Measurements from ENCODE around the gene CADPS.

The CADPS gene

DNA sequence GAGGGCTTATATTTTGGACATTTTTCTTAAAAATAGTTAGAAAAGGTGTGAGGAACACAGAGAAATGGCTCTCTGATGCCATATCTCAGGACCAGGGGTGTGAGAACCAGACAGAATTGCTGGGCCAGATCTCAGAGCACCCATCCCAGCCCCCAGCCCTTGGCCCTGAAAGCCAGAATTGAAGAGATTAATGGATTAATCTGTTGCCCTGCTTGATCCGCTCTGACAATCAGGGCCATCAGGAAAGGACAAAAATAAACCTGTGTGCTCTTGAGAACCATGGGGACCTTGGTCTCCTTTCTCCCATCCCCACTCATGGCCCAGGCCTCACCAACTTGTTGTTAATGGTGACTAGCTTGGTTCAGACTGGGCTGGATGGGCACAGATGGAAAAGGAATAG, 113.5 kb downstream of the CADPS start:
- Histone ChIP-seq H3K4me1 (ENCODE audit: insufficient read depth, low read length, poor library complexity, severe bottlenecking) (no peaks in the 10 kb centered on the region), H4K20me1 (ENCODE audit: insufficient read depth, low read length, poor library complexity, severe bottlenecking) (no peaks in the 10 kb centered on the region), H3F3A (ENCODE audit: low read depth) (no peaks in the 10 kb centered on the region), H3K9me2 (replicated peaks; ENCODE audit: low read depth, low read length) (no peaks in the 10 kb centered on the region), H3K4me2 (ENCODE audit: low read depth, low read length, poor library complexity, severe bottlenecking) (no peak overlapping the region), H3K4me3 (ENCODE audit: low read length, poor library complexity, severe bottlenecking) (no peak overlapping the region), H3K79me2 (ENCODE audit: insufficient read depth, low read length) (no peaks in the 10 kb centered on the region), H3K9me3 (ENCODE audit: insufficient read depth, low read depth, low read length) (no peaks in the 10 kb centered on the region), H3K27me3 (ENCODE audit: insufficient read depth, low read length, poor library complexity, severe bottlenecking) (no peaks in the 10 kb centered on the region), H3K9ac (ENCODE audit: low read depth, low read length, poor library complexity, severe bottlenecking) (no peak overlapping the region), H3K36me3 (ENCODE audit: insufficient read depth, low read length) (no peaks in the 10 kb centered on the region), H2AFZ (ENCODE audit: low read length) (no peak overlapping the region)
- TF ChIP-seq, protein P1, sequence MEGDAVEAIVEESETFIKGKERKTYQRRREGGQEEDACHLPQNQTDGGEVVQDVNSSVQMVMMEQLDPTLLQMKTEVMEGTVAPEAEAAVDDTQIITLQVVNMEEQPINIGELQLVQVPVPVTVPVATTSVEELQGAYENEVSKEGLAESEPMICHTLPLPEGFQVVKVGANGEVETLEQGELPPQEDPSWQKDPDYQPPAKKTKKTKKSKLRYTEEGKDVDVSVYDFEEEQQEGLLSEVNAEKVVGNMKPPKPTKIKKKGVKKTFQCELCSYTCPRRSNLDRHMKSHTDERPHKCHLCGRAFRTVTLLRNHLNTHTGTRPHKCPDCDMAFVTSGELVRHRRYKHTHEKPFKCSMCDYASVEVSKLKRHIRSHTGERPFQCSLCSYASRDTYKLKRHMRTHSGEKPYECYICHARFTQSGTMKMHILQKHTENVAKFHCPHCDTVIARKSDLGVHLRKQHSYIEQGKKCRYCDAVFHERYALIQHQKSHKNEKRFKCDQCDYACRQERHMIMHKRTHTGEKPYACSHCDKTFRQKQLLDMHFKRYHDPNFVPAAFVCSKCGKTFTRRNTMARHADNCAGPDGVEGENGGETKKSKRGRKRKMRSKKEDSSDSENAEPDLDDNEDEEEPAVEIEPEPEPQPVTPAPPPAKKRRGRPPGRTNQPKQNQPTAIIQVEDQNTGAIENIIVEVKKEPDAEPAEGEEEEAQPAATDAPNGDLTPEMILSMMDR (conservative IDR thresholded peaks at IDR 0.05; ENCODE audit: low read length), result no peak
- no peak for TF ChIP-seq EZH2phosphoT487 (IDR thresholded peaks at IDR 0.05; ENCODE audit: borderline replicate concordance)

DNA sequence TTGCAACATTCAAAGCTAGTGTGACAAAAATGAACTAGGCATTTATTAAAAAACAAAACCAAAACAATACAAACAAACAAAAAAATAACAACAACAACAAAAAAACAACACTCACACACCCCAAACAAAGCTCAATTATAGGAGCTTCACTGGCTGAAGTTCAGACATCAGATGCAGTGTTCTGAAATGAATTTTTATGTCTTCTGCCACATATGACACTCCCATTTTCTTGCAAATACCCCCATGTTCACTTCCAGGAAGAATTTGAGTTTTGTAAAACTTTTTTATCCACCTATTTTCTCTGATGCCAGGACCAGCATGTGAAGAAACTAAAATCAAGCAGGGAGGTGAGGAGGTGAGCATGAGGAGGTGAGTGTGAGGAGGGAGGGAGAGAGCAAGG, 113.9 kb downstream of the CADPS start:
- Histone ChIP-seq H2AFZ (ENCODE audit: low read length) (no peak overlapping the region), H3K9me2 (replicated peaks; ENCODE audit: low read depth, low read length) (no peaks in the 10 kb centered on the region), H3K79me2 (ENCODE audit: insufficient read depth, low read length) (no peaks in the 10 kb centered on the region), H3K4me2 (ENCODE audit: low read depth, low read length, poor library complexity, severe bottlenecking) (no peak overlapping the region), H3K9ac (ENCODE audit: low read depth, low read length, poor library complexity, severe bottlenecking) (no peak overlapping the region), H4K20me1 (ENCODE audit: insufficient read depth, low read length, poor library complexity, severe bottlenecking) (no peaks in the 10 kb centered on the region), H3K4me1 (ENCODE audit: insufficient read depth, low read length, poor library complexity, severe bottlenecking) (no peaks in the 10 kb centered on the region), H3F3A (ENCODE audit: low read depth) (no peaks in the 10 kb centered on the region), H3K27me3 (ENCODE audit: insufficient read depth, low read length, poor library complexity, severe bottlenecking) (no peaks in the 10 kb centered on the region), H3K4me3 (ENCODE audit: low read length, poor library complexity, severe bottlenecking) (no peak overlapping the region), H3K9me3 (ENCODE audit: insufficient read depth, low read depth, low read length) (no peaks in the 10 kb centered on the region), H3K36me3 (ENCODE audit: insufficient read depth, low read length) (no peaks in the 10 kb centered on the region)
- no peak for TF ChIP-seq EZH2phosphoT487 (IDR thresholded peaks at IDR 0.05; ENCODE audit: borderline replicate concordance)
- TF ChIP-seq, protein P1 (conservative IDR thresholded peaks at IDR 0.05; ENCODE audit: low read length), result no peak

DNA sequence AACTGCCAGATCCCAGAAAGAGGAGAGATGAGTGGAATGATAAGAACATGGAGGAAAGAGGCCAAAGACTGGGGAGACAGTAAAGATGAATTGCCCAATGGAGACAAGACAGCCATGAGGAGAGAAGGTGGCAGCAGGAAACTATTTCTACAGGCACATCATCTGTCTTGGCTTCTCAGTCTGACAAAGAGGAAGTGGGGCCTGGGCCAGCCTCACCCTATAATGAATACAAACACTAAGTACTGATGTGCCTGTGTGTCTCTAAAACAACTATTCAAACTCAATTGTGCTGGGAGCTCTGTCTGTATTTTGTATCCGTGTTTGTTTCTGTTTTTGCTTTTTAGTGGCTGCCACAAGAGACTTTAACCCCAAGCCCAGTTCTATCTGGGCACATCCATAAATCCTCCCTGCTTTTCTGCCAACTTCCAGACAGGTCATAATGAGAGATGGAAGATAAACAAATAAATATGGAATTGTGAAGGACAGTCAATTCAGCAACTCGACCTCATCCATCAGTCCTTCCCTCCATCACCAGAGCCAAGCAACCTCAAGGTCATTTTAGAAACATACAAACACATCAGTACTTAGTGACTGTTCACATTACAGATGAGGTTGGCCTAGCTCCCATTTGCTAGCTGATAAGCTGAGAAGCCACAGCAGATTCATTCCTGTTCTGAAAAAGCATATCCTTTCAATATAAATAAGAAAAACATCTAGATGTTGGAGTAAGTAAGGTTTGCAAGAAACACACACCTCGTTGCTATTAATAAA, 116.7 kb downstream of the CADPS start:
- Histone ChIP-seq H3K9ac (ENCODE audit: low read depth, low read length, poor library complexity, severe bottlenecking) (no peak overlapping the region), H3K4me1 (ENCODE audit: insufficient read depth, low read length, poor library complexity, severe bottlenecking) (no peaks in the 10 kb centered on the region), H3F3A (ENCODE audit: low read depth) (no peaks in the 10 kb centered on the region), H4K20me1 (ENCODE audit: insufficient read depth, low read length, poor library complexity, severe bottlenecking) (no peaks in the 10 kb centered on the region), H3K79me2 (ENCODE audit: insufficient read depth, low read length) (no peaks in the 10 kb centered on the region), H3K9me3 (ENCODE audit: insufficient read depth, low read depth, low read length) (no peaks in the 10 kb centered on the region), H3K36me3 (ENCODE audit: insufficient read depth, low read length) (no peaks in the 10 kb centered on the region), H3K27me3 (ENCODE audit: insufficient read depth, low read length, poor library complexity, severe bottlenecking) (no peaks in the 10 kb centered on the region), H3K4me3 (ENCODE audit: low read length, poor library complexity, severe bottlenecking) (no peak overlapping the region), H3K9me2 (replicated peaks; ENCODE audit: low read depth, low read length) (no peaks in the 10 kb centered on the region), H2AFZ (ENCODE audit: low read length) (no peak overlapping the region), H3K4me2 (ENCODE audit: low read depth, low read length, poor library complexity, severe bottlenecking) (no peak overlapping the region)
- TF ChIP-seq EZH2phosphoT487 (IDR thresholded peaks at IDR 0.05; ENCODE audit: borderline replicate concordance), result no peak
- TF ChIP-seq, protein P1 (conservative IDR thresholded peaks at IDR 0.05; ENCODE audit: low read length), result no peak

Data from Loucy (cell line).